GM19238 (cell line): ENCODE measurements around the gene TIMP2.

Source experiments
- DNase-seq: peaks from one replicate; pipeline ENCODE4 v3.0.0; 2011; ENCODE audit warnings: low spot score; ENCODE audit not compliant: insufficient read length

TIMP2 gene

DNA sequence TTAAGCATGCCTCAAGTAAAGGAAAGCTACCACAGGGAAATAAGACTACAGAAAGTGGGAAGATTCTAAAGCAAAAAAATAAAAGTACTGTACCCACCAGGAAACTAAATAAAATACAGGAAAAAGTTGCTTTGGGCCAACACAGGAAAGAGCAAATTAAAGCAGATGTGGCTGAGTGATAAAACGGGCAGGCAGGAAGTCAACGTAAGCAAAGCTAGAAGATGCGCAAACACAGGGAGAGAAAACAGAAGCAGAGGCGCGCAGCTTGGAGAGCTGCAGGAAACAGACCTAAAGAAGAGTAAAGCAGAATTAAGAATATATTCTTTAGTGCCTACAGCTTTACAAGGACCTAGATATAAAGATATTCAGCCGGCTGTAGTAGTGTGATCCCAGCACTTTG lies 106.3 kb downstream of the TIMP2 start:
- DNase-seq: no peak

DNA sequence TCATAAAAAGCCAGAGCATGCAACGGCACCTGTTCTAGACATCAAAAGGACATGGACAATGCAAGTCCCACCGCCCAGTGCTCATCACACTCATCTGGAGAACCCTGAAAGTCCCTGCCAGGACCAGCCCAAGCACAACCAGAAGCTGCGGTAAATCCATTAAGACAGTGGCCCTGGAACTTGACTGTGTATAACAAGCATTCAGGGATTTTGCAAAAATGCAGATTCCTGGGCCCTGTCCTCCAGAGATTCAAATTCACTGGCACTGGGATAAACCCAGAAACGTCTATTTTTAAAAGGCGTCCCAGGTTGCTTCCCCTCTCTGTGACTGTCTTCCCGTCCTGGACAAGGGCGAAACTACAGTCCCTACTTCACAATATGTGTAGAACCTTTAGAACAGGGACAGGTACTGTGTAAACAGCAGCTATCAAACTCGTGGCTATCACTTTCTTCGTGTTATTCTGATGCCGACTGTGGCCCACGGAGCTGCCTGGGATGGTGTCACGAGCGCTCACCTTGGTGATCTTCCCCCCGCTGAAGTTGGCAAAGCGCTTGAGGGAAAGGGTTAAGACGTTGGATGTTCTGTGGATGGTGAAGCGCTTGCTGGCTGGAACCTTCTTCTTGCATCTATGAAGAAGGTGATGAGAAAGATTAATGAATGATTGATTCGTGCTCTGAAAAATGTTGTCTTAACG lies 106.9 kb downstream of the TIMP2 start:
- no peak for DNase-seq

DNA sequence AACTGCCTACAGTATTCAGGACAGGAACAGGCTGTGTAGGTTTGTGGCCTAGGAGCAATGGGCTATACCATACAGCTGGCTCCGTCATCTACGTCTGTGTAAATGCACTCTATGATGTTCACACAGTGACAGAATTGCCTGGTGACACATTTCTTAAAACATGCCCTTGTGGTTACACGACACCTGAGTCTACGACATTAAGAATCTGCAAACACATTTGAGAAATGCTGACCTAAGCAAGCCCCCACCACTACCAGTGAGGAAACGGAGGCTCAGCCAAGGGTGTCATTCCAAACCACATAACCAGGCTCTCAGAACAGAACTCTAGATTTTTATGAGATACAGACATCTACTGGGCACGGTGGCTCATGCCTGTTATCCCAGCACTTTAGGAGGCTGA lies 108.1 kb downstream of the TIMP2 start:
- no peak for DNase-seq

DNA sequence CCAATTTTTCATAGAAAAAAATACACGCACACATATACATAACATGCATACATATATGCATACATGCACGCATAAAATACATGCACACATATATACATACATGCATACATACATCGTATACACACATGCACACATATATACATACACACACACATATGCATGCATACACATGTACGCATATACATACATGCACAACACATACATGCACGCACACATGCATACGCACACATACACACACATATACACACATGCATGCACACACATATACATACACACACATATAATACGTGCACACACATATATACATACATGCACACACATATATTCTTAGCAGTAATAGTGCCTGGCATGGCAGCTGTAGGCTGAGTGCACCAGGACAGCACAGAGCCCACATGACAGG lies 109.5 kb downstream of the TIMP2 start:
- DNase-seq: no peak

DNA sequence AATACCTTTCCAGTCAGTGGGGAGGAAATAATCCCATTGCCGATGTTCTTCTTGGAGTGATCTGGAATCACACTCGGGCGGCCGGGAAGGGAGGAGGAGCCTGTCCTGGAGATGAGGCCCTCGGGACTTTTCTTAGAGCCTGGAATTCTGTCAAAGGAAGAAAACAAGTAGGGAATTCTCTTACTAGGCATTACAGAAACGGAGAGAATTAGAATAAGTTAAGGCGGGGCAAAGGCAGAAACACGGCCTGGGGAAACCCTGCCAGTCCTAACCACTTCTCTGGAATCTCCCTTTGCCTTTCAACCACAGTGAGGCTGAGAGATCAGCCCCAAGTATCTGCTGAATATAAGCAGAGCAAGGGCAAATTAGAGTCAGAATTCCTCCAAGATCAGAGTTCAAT lies 112.3 kb downstream of the TIMP2 start:
- DNase-seq: no peak

DNA sequence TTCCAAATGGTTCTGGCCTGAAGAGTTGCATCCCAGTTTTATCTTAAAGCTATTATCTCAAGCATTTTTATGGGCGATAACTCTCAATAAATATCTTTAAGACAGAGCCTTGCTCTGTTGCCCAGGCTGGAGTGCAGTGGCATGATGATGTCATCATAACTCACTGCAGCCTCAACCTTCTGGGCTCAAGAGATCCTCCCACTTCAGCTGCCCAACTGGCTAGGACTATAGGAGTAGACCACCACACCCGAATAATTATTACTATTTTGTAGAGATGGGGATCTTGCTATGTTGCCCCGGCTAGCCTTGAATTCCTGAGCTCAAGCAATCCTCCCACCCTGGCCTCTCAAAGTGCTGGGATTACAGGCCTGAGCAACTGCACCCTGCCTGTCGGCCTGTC lies 117.0 kb downstream of the TIMP2 start:
- no peak for DNase-seq

DNA sequence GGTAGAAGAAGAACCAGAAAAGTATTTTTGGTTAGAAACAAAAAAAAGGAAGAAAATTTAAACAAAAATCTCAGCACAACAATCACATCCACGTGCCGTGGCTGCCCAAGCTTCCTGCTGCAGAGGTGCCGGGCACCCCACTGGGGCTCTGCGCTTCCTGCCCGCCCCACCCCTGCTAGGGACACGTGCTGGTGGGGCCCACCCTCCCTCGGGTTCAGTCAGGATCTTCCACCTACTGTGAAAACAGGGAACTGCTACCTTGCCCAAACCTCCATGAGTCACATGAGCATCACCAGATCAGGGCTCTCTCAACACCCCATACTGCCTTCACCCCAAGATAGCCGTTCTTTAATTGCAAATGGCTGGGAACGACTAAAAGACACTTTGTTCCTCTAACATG lies 118.7 kb downstream of the TIMP2 start:
- no peak for DNase-seq

DNA sequence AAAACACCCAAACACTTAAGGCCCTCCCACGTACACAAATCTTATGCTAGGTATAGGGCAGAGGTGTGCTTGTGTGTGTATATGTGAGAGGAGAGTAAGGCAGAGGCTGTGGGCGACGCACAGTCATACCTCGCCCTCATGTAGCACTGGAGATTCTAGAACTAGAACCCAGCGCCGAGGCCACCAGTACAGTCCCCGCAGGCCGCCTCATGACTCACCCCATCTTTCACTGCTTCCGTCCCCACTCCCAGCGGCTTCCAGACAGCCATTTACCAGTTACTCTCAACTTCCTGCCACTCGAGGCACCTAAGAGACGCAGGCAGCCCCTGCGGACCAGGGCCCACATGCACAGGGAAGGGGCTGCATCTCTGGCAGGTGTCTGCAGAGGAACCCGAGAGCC lies 119.9 kb downstream of the TIMP2 start:
- no peak for DNase-seq

DNA sequence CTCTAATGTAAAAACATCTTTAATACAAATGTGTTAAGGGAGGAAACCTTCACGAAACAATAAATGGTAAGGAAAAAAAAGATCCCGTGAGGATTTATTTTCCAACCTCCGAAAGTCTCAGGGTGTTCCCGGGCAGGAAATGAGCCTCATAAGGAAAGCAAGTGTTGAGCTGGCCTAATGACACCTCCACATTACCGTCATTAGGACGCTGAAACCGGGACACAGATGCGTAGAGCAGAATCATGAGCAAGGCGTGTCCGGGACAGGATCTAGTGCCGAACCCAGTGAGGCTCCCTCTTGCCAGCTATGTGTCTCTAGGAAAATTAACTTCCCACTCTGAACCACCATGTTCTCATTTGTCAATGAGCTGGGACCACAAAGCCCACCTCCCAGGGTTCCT lies 120.4 kb downstream of the TIMP2 start:
- DNase-seq: no peak

DNA sequence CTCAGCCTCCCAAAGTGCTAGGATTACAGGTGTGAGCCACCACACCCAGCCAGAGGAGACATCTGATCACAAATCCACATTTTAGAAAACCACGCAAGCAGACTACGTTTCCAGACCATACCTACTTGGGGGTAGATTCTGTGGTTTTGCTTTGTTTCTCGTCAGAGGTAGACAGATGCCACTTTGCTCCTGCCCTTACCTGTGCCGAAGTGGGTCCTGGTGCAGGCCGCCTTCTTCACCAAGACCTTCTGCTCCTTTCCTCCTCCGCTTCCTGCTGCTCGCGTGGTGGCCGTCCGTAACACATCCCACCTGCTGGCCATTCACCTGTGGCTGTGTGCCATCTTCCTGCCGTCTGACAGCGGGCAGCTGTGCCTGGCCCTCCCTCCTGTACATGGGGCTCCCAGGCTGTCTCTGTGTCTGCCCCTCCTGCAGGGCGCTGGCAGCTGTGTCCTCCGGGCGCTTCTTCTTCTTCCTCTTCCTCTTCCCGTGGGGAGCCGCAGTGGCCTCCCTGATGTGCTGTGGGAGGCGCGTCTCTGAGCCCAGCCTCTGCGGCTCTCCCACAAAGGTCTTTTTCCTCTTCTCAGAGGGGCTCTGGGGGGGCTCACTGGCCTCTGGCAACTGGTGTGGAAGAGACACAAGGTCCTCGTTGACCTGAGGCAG lies 121.9 kb downstream of the TIMP2 start:
- no peak for DNase-seq
